Myocyte (in vitro differentiated cells): ENCODE data around the gene CRYGC. TPM values are rescaled to one million over a fixed set of nuclear protein-coding genes. Genes with fewer than 3 reads are reported as not detected.
"Not testable (repeated sequence)": the region's sequence is repeated elsewhere in the genome, so short reads cannot be mapped to it uniquely, and the experiment has no call there.

Source experiments
- DNase-seq: peaks from one replicate; pipeline ENCODE4 v3.0.0-alpha.2; 2012; ENCODE audit warnings: low read depth
- total RNA-seq: library from RNA; depleted of rRNA; stranded (reverse); fragments of >200 nt; gene quantifications from 2 replicates; pipeline ENCODE4 v1.2.3, GENCODE V29; 2014

Gene CRYGC
- total RNA-seq, 1 donor from 2014 or later, result not detected

DNA sequence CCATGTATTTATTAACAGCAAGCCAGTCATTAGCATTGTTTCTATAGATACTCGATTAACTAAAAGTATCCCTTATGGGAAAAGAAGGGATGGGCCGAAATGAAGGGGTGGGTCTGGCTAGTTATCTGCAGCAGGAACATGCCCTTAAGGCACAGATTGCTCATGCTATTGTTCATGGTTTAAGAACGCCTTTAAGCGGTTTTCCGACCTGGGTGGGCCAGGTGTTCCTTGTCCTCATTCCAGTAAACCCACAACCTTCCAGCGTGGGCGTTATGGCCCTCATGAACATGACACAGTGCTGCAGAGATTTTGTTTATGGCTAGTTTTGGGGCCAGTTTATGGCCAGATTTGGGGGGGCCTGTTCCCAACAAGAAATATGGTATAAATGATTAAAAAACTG, 8.7 kb upstream of the CRYGC start:
- not testable (repeated sequence) for DNase-seq

DNA sequence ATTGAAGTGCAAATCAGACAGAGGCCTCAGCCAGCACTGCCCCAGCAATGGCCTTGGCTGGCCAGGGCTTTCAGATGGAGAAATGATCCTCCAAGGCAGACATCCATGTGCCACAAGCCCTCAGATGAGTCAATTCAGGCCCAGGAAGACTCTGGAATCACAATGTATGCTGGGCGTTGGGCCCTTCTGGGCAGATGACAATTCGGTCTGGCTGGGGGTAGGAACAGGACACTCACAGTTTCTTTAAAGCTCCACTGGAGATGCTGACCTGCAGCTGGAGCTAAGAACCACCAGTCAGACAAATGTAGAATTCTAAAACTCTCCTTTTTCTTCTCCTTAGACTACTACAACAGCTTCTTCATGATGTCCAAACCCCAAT, 7.1 kb upstream of the CRYGC start:
- no peak for DNase-seq

DNA sequence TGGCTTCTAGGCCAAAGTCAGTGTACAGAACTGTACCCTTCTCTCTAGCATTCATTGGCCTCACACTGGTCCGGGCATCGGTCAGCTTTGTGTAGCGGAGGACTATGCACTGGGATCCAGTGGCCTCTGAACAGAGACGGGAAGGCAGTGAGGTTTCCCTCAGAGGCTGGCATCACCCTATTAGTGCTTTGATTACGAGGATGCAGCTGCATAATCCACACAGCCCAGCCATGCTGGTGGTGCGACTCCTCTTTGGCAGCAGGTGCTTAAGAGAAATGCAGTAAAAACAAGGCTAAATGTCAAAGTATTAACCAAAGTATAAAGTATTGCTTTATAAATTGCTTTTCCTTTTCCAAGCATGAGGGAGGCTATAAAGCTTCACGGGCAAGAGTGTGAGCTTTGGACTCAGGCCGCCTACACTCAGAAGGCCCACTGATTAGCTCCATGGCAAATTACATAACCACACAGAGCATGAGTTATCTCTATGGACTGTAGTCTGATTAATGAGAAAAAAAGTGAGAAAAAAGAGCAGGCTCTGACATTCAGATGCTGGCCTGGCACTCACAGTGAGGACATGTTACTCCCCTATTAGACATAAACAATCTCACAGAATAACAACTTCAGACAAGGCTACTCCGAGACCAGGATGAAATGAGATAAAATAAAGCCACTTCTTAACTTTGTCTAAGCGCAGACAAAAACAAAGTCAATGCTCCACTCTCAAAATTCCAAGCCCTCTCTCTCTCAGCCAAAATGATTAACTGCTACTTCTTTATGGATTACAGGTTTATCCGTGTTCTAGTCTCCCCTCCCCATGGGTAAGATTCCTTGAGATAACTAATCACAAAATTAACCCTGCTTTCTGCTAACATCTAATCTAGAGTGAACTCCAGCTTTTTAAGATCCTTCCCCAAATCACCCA, 6.4 kb upstream of the CRYGC start:
- no peak for DNase-seq

DNA sequence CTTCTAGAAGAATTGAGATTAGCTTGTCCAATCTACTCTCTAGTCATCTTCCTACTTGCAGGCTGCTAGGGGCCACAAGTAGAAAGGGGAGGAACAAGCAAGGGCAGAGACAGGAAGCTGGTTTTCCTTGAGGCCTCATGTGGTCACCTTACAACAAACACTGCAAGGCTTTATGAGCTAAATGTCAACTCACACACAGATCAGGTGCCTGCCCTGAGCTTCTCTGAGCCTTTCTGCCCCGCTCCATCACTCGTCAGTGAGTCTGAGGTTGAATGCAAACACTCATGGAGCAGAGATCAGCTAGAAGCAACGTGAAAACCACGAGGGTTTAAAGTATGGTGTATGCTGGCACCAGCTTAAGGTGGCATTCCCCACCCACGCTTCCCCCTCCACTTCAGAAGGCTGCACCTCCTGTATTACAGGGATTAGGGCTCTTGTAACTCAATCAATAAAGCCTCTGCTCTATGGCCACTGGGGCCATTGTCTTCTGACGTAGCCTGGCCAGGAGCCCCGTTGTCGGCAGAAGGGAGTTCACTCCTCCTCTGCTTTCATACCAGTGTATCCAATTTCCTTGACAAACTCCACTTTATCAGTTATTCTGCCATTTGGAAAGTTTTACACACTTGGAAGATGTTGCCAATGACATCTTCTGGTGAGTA, 5.4 kb upstream of the CRYGC start:
- DNase-seq, result no peak

DNA sequence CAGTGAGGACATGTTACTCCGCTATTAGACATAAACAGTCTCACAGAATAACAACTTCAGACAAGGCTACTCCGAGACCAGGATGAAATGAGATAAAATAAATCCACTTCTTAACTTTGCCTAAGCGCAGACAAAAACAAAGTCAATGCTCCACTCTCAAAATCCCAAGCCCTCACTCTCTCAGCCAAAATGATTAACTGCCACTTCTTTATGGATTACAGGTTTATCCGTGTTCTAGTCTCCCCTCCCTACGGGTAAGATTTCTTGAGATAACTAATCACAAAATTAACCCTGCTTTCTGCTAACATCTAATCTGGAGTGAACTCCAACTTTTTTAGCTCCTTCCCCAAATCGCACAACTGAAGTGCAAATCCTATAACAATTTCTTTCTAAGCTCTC, 1.1 kb upstream of the CRYGC start:
- DNase-seq, result no peak

DNA sequence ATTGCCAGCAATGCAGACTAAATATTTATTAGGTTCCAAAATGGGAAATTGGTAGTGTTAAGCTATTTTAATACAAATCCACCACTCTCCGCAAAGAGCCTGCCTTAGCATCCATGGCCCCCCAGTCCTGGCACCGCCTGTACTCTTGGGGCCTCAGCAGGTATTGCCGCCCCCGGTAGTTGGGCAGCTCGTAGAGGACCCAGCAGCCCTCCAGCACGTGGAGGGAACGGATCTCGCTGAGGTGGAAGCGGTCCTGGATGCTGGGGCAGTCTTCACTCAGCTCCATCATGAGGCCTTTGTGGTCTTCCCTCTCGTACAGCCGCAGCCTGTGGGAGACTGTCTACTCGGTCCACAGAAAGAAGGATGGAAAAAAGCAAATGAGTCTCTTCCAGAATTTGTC, 1.5 kb downstream of the CRYGC start:
- DNase-seq, result no peak

DNA sequence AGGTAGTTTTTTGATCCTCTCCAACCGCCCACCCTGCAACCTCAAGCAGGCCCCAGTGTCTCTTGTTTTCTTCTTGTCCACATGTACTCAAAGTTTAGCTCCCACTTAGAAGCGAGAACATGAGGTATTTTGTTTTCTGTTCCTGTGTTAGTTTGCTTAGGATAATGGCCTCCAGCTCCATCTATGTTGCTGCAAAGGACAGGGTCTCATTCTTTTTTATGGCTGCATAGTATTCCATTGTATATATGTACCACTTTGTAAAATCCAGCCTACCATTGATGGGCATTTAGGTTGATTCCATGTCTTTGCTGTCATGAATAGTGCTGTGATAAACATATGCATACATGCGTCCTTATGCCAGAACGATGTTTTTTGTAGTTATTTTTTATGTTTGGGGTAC, 2.5 kb downstream of the CRYGC start:
- DNase-seq, result no peak

DNA sequence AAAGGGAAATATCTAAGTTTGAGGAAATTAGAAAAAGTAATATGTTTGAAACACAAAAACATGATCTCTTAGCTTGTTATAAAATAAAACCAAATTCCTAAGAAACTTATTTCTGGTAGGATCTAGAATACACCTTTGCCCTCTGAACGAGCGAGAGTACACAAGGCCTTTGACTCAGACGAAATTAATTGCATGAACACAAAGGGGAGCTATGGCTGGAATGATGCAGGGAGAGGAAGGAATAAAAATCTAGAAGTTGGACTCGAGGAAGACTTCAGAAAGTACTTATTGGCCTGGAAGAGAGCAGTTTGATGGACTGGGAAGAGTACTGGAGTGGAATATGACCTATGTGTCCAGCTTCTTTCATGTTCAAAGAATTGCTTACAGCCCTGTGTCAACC, 4.4 kb downstream of the CRYGC start:
- no peak for DNase-seq

DNA sequence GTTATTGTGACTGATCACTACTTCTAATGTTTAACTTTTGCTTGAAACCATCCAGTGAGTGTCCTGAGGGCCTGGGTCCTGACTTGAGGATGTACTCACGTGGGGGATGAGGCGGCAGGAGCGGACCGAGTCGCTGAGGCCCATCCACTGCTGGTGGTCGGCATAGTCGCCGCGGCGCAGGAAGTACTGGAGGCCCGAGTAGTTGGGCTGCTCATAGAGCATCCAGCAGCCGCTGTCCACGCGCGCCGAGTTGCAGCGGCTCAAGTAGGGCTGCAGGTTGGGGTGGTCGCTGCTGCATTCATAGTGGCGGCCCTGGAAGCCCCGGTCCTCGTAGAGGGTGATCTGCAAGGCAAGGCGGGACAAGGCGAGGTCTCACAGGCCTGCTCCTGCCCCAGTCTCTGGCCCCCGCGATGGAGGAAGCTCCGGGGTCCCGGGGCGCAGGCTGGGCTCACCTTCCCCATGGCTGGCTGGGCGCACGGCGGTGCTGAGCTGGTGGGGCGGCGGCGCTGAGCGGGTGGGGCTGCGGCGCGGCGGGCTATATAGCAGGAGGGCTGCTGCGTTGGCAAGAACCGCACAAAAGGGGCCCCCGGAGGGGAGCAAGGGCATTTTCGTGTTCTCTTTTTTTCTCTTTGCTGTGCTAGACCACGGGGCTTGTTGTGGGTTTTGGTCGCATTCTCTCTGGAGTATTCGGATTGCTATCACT, 5.5 kb downstream of the CRYGC start, which contains the start of gene CRYGD:
TSS of gene CRYGD (minus strand) at position 512 of the 703 bp plus-strand sequence. CDS start at position 461, 51 bp downstream.
- not testable (repeated sequence) for DNase-seq

DNA sequence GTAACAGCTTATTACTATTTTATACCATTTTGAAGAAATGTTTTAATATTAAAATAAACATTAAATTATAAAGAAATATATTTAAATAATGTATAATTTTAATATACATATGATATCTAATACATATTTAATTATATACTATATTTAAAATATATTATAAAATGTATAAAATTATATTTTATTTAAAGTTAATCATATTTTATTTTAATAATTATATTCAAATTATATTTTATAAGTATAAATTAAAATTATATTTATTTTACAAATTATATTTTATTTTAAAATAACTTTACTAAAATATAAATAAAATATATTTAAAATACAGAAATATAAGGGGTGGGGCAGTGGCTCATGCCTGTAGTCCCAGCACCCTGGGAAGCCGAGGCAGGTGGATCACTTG, 7.4 kb downstream of the CRYGC start:
- no peak for DNase-seq

DNA sequence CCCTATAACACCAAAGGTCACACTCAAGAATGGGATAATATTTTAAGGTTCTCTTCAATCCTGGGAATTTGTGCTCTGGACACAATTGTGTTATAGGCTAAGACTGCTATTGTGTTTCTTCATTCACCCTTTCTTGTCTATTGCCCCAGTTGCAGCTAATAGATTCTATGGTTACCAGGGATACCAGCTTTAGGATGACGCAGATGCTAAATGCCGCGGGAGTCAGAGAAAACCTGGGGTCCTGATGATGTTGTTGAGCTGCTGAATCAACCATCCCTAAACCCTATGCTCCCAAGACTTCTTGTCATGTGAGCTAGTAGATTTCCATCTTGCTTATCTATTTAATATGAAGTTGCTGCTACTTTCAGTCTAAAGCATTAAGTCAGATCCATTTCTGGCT, 10.7 kb downstream of the CRYGC start:
- DNase-seq, result no peak

DNA sequence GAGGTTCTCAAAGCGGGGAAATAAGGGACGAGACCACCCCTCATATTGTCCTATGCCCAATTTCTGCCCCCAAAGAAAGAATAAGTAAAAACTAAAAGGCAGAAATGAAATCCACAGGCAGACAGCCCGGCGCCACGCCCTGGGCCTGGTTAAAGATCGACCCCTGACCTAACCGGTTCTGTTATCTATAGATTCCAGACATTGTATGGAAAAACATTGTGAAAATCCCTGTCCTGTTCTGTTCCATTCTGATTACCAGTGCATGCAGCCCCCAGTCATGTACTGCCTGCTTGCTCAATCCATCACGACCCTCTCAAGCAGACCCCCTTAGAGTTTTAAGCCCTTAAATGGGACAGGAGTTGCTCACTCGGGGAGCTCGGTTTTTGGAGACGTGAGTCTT, 12.2 kb downstream of the CRYGC start:
- DNase-seq, result not testable (repeated sequence)

DNA sequence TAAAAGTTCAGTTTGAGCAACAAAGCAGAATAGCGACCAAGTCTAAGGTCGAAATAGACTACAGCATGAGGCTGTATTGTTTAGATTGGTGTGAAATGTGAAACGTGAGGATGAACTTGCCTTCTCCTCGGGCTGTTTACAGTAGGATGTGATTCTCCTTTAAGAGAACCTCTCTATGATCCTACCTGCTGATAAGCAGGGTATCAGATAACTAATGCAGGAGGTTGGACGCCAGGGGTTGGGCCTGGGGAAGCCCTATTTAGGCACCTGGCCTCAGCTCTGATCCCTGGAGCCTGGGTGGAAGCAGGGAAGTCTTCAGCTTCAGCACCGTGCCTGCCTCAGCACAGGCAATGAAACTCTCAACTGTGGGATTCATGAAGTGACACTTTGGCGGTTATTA, 16.7 kb downstream of the CRYGC start:
- no peak for DNase-seq

DNA sequence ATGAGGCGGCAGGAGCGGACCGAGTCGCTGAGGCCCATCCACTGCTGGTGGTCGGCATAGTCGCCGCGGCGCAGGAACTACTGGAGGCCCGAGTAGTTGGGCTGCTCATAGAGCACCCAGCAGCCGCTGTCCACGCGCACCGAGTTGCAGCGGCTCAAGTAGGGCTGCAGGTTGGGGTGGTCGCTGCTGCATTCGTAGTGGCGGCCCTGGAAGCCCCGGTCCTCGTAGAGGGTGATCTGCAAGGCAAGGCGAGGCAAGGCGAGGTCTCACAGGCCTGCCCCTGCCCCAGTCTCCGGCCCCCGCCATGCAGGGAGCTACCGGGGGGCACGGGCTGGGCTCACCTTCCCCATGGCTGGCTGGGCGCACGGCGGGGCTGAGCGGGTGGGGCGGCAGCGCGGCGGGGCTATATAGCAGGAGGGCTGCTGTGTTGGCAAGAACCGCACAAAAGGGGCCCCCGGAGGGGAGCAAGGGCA, 17.3 kb downstream of the CRYGC start:
- not testable (repeated sequence) for DNase-seq

DNA sequence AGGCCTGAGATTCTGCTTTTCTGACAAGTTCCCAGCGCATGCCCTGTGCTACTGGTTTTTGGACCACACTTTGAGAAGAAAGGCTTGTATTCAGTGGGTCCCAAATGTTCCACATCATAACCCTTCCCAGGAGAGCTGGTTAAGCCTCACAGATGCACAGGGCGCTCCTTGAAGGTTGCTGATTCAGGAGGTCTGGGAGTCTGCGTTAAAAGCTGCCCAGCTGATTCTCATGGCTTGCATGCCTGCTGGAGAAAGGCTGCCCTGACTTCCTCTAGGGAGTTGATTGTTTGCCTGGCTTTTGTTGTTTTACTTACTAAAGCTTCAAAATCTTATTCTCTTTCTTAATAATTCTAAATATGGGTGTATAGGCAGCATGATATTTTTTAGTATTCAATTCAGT, 26.0 kb downstream of the CRYGC start:
- peak; percentile 4 for DNase-seq

DNA sequence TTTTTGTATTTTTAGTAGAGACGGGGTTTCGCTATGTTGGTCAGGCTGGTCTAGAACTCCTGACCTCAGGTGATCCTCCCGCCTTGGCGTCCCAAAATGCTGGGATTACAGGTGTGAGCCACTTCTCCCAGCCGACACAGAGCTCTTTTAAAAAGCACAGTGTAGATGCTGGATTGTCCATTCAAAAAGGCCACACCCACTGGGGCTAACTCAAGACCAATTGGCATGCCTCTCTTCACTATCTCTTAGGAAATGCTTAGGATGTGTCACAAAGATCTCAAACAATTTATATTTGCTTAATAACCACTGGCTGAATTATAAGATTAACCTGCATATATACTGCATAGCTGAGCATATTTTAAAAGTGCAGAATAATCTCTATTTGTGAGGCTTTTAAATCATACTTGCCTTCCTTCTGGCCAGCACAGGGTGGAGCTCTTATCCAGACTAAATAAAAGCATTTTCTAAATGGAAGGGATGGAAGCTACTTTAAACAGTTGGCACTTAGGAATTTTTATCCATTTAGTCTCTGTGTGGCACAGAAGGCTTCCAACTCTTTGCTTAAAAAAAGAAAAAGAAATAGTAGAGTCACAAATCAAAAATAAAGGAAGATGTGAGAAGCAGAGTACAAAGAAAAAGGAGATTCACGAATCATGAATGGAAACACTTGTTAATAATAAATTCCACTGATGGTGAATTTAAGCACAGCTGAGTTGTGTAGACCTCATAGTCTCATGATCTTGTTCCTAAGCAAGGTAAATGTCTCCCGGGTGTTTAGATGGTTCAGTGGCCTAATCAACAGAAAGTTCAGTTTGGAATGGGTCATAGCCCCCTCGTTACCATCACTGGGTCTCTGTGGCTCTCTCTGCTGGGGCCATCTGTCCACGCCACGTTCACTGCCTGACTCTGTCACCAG, 27.7 kb downstream of the CRYGC start:
- peak; percentile 34 for DNase-seq

DNA sequence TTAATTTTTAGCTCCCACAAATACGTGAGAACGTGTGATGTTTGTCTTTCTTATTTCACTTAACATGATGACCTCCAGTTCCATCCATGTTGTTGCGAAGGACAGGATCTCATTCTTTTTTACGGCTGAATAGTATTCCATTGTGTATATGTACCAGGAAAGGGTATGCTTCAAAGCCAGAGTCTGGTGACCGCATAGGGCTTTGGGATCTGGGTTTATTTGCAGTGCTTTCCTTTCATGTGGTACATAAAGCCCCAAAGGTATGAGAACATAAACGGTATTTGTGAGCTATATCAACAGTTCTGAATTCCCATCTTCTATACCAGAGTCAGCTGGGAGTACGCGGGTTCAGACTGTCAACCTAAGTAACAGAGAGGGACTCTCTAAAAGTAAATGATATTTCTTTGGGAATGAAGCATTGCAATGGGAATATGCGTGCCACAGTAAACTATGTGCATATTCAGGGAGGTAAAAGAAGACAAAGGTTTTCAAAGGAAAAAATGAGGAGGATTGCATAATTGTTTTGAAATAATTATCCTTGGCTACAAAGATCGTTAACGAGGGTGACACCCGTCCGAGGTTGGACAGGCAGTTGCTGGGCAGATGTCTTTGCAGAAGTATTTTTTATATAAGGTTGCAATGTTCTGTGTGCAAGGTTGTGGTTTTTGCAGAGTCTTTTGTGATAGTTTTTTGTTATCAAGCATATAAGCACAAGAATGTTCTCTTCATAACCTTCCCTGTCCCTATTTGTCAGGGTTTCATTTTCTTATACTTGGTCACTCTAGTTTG, 29.8 kb downstream of the CRYGC start:
- DNase-seq, result no peak

DNA sequence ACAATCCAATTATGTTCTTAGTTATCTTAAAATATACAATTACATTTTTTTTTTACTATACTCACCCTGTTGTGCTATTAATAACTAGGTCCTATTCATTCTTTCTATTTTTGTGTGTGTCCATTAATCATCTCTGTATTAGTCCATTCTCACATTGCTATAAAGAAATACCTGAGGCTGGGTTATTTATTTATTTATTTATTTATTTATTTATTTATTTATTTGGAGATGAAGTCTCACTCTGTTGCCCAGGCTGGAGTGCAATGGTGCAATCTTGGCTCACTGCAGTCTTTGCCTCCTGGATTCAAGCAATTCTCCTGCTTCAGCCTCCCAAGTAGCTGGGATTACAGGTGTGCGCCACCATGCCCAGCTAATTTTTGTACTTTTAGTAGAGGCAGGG, 30.9 kb downstream of the CRYGC start:
- not testable (repeated sequence) for DNase-seq

DNA sequence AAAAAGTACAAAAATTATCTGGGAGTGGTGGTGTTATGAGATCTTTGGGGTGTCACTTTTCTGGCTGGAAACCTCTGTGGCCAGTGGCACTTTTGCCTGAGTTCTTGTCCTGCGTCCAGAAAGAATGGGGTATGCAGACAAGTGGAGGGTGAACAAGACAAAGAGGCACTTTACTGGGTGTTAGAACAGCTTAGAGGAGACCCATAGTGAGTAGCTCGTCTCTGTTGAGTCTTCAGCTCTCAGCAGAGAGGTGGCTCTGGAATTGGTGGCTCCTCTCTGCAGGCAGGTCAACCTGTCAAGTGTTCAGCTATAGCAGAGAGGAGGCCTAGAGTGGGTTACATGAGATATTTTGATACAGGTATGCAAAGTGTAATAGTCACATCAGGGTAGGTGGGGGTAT, 31.4 kb downstream of the CRYGC start:
- no peak for DNase-seq

DNA sequence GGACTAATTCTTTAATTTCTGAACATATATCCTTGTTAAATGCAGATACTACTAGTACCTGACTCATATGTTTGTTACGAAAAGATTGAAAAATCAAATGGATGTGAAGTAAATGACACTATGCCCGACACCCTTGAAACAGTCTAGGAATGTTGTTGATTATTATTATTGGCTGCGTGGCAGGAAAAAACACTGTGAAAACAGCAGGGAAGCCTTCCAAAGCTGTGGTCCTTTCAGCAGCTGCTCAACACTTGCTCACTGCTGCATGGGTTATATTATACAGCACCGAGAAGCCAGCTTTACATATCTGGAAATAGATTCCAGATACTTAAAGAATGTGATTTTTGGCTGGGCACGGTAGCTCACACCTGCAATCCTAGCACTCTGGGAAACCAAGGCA, 31.8 kb downstream of the CRYGC start:
- peak; percentile 13 for DNase-seq
